Measurements from ENCODE around the gene WNK2.
"Not testable (repeated sequence)": the region's sequence is repeated elsewhere in the genome, so short reads cannot be mapped to it uniquely, and the experiment has no call there.

WNK2 gene

GRCh38 chr9:93236541-93237206 is 52.7 kb downstream of the WNK2 start:
- DNase-seq (ENCODE audit: low read depth in 2 of 2), result no peak

DNA sequence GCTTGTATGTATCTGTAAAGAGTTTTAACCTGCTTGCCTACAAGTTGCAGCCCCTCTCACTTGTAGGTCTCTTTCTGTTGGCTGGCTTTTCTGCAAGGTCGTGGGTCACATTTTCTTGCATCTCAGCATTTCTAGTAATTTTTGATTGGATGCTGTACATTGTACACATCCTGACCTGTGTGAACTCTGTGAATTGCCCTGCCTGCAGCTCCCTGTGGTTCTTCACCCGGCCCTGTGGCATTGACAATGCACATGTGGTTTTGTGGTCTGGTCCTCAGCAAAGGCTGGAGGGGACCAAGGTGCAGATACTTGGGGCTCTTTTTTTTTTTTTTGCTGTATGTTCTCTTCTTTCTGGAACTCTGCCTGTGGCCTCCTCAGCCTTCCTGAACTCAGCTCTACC is 53.6 kb downstream of the WNK2 start:
- DNase-seq (ENCODE audit: low read depth in 2 of 2), result no peak

- DNase-seq (ENCODE audit: low read depth in 2 of 2), result no peak
Measured at GRCh38 chr9:93238953-93239925, 55.3 kb downstream of the WNK2 start.

DNA sequence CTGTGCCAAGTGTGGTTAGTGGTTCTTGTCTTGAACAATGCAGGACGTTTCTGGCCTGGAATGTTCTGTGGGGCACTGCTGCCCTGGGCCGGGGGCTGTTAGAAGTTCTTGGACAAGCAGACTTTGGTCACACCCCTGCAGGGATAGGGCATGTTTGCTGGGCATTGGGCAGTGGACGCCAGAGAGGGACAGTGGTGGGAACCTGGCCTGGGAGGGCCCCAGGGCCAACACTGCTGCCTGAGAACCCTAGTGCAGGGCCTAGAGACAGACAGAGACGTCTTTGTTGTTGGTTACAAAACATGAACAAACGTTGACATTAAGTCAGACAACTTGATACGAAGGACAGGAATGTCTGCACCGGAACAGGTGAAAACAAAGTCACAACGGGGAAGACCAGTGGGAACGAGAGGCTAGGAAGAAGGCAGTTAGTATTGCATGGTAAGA is 57.0 kb downstream of the WNK2 start:
- no peak for DNase-seq (ENCODE audit: low read depth in 2 of 2)

DNA sequence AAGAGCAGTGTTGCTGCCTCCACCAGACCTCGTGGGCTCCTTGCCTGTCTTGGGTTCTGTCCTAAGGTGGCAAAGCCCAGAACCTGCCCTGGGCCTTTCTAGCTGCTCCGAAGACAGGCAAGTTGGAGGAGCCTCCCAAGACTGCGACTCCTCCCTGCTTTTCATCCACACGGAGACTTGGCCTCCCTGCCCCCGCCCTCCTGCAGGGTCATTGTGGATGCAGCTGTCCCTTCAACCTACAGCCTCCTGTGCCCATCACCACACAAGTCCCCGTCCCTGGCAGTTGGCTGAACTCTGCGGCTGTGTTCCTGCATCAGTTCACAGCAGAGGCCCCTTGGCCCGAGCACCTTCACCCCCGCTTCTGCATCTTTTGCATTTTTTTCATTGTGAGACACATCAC is 59.2 kb downstream of the WNK2 start:
- no peak for DNase-seq (ENCODE audit: low read depth in 2 of 2)

- DNase-seq (ENCODE audit: low read depth in 2 of 2), result no peak
Measured at GRCh38 chr9:93244101-93244500, 60.2 kb downstream of the WNK2 start.

DNA sequence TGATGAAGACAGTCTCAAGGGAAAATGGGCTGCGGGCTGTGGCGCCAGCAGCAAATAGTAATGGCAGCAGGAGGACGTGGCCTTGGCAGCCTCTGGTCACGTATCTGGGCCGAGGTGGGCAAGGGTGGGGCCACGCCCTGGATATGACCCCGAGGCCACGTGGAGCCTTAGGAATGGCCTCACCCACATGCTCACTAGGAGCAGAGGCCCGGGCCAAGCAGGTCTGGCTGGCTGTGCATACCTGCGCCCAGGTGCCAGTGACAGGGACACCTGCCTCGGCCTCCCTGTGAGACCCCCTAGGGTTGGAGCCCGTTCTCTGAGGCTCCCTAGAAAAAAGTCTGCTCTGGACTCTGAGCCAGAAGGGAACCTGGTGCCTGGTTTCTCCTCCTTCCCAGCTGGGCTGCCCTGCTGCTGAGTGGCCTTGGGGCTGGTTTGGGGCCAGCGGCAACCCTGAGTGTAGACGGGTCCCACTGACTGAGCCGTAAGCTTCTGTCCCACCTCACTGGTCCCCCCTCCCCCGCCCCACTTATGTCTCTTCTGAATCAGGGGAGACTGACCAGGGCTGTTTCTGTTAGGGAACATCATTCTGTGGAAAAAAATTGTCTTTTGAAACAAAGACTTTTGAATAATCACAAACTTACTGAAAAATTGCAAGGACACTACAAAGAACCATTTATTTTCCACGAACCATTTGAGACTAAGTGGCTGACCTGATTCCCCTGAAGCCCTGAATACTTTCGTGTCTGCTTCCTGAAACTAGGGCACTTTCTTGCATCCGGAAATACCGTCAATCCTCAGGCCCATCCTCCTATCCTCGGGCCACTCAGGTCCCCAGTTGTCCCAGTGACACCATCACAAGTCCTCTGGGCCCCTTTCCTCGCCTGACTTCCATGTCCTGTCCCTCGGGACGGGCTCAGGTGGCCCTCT is 60.8 kb downstream of the WNK2 start:
- no peak for DNase-seq (ENCODE audit: low read depth in 2 of 2)

DNA sequence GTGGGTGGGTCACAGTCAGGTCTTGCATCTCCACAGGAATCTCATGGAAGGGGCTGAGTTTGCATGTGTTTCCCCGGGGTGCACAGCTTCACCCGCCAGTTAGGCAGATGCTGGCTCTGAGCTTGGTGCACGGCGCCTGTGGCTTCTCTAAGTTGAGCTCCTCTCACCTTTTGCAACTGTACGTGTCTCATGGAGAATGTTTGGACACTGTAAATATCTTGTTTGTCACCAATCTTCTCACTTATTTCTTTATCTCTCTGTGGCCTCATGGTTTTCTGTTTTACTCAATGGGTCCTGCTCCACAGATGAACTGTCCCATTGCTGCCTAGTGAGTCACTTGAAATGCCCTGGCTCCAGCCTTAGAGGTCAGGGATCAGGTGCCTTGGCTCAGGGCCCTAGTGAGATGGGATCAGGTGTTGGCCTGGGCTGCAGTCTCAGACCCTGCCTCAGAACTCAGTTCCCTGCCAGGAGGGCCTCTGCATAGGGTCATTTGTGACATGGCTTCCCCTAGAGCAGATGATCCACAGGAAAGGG is 61.6 kb downstream of the WNK2 start:
- no peak for DNase-seq (ENCODE audit: low read depth in 2 of 2)

DNA sequence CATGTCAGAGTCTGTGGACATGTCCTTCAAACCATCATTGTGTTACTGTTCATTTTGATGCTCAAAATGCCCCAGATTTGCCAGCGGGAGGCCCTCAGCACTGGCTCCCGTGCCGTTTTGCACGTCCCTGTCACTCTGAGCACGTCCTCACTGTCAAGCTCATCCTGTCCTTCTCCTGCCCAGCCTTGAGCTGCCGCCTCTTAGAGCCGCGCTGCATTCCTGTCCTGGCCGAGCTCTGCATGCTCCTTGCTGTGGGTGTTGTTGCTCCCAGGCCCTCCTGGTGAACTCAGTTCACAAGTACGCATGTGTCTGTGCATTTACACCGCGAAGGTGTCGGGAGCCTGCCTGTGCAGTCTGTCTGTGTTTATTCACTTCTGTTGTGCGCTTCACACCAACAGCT is 62.2 kb downstream of the WNK2 start:
- no peak for DNase-seq (ENCODE audit: low read depth in 2 of 2)

DNA sequence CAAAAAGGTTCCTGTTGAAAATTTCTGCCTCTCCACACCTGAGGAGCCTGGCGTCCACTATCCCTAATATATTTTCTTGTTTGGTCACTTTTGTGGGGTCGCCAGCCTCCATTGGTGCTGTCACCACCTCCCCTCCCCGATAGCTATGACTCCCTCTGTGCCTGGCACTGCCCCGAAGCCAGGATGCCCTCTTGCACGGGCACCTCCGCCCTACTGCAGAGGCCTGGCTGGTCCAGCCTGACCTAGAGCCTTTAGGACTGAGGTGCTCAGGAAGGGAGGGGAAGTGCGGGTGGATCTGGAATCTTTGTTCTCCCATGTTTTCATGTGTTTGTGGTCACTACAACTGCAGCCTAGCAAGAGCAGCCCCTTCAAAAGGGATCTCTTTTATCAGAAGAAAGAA is 62.6 kb downstream of the WNK2 start:
- no peak for DNase-seq (ENCODE audit: low read depth in 2 of 2)

GRCh38 chr9:93247099-93247865 is 63.3 kb downstream of the WNK2 start:
- no peak for DNase-seq (ENCODE audit: low read depth in 2 of 2)

GRCh38 chr9:93247892-93248291 is 64.0 kb downstream of the WNK2 start:
- DNase-seq (ENCODE audit: low read depth in 2 of 2), result no peak

DNA sequence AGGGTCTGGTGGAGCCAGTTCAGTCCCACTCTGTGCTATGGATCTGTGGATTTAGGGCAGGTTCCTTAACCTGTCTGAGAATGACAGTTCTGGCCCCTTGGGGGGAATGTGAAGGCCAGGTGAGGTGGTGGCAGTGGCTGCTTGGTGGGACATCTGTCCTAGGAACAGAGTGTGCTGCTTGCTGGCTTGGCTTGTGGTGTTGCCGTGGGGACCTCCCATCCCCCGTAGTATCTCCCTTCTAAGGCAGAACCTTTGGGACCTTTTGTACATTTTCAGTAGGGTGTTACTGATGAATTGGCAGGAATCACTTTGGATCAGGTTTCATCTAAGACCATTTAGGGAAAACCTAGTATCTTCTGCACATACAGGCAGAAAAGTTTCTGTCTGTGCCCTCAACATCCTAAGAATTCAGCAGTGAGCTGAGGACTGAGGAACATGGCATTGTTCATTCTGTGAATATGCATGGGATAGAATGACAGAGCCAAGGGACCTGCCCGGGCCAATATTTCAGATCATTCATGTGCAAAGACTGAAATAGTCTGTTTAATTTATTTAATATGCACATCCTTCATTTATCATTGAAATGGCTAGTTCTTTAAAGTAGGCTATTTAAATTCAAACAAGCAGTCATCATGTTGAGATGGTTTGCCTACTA is 64.6 kb downstream of the WNK2 start:
- no peak for DNase-seq (ENCODE audit: low read depth in 2 of 2)

GRCh38 chr9:93250185-93250584 is 66.2 kb downstream of the WNK2 start:
- no peak for DNase-seq (ENCODE audit: low read depth in 2 of 2)

GRCh38 chr9:93251309-93251708 is 67.4 kb downstream of the WNK2 start:
- DNase-seq (ENCODE audit: low read depth in 2 of 2), result not testable (repeated sequence)

GRCh38 chr9:93252116-93252780 is 68.3 kb downstream of the WNK2 start:
- DNase-seq (ENCODE audit: low read depth in 2 of 2), result no peak

DNA sequence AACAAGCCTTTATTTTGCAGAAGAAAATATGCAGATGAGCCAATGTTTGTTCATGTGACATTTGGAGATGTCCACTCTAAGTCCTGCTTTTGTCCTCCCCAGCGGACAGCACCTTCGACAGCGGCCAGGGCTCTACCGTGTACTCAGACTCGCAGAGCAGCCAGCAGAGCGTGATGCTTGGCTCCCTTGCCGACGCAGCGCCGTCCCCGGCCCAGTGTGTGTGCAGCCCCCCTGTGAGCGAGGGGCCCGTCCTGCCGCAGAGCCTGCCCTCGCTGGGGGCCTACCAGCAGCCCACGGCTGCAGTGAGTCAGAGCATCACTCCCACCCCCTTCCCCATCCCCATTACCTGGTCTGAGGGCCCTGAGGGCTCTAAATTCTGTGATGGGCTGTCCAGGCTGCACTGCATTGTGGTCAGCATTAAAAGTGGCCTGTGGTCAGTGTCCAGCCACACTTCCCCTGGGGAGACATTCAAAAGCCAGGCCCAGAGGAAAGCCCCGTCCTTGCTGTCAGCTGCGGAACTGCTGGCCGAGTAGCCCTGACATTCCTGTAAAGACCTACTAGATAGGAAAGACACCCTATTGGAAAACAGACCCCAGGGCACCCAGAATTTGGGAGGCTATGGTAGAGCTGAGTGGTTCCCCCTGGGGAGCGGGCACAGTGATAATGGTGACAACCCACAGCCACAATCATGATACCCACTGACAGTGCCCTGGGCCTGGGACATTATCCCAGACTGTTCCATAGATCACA is 69.0 kb downstream of the WNK2 start:
- no peak for DNase-seq (ENCODE audit: low read depth in 2 of 2)

GRCh38 chr9:93253633-93254032 is 69.7 kb downstream of the WNK2 start:
- no peak for DNase-seq (ENCODE audit: low read depth in 2 of 2)

DNA sequence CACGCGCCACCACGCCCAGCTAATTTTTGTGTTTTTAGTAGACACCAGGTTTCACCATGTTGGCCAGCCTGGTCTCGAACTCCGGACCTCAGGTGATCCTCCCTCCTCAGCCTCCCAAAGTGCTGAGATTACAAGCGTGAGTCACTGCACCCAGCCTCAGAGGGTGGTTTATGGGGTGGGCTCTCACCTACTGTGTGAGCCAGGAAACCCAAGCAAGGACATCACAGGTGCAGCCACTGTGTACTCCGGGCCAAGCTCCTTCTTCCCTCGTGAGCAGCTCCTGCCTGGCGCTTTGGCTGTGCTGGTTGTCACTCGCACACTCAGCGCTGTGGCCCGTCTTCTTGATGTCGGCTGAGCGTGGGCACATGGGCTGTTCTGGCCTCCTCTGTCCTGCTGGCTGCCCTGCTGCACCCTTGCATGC is 70.1 kb downstream of the WNK2 start:
- no peak for DNase-seq (ENCODE audit: low read depth in 2 of 2)

Measured in activated CD4-positive, alpha-beta T cell treated with anti-CD3 and anti-CD28 coated beads for 24 hours (primary cell).